GM12891 (cell line): ENCODE data around the gene OR10G7.

Experiments
- PAX5 ChIP-seq: IDR thresholded peaks from 2 replicates; pipeline ENCODE4 v1.6.1; 2011; ENCODE audit warnings: low read length, moderate library complexity, mild to moderate bottlenecking; ENCODE audit not compliant: insufficient read depth, severe bottlenecking
- POLR2A ChIP-seq: IDR thresholded peaks from 2 replicates; pipeline ENCODE4 v1.6.1; 2011; ENCODE audit warnings: low read depth, low read length, control low read depth
- POLR2AphosphoS5 ChIP-seq: IDR thresholded peaks from 2 replicates; pipeline ENCODE4 v1.6.1; 2011; ENCODE audit warnings: low read depth, low read length, control low read depth
- POU2F2 ChIP-seq: IDR thresholded peaks from 2 replicates; pipeline ENCODE4 v1.6.1; 2011; ENCODE audit warnings: low read depth, mild to moderate bottlenecking, control low read depth, low read length, moderate library complexity
- SPI1 ChIP-seq: IDR thresholded peaks from 2 replicates; pipeline ENCODE4 v1.6.1; 2011; ENCODE audit warnings: low read depth, low read length, control low read depth
- TAF1 ChIP-seq: IDR thresholded peaks from 2 replicates; pipeline ENCODE4 v1.6.1; 2011; ENCODE audit warnings: low read depth, low read length, control low read depth

DNA sequence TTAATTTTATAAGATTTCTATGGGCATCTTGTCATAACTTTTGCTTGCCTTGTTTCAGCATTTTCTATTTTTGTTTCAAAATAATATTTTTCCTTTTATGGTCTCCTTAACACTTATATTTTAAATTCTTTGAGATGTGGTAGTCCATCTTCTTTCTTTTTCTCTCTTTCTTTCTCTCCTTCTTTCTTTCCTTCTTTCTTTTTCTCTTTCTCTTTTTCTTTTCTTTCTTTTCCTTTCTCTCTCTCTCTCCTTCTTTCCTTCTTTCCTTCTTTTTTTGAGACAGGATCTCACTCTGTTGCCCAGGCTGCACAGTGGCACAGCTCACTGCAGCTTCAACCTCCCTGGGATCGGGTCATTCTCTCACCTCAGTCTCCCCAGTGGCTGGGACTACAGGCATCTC is 36.1 kb upstream of the OR10G7 start:
- TF ChIP-seq POLR2A = no peak
- TF ChIP-seq TAF1 = no peak
- no peak for TF ChIP-seq POLR2AphosphoS5
- TF ChIP-seq SPI1 = no peak
- TF ChIP-seq PAX5 = no peak
- TF ChIP-seq POU2F2 = no peak
